Testis (tissue), 2 donors: ENCODE measurements around the gene SASH1.

ENCODE experiments used
- POLR2A ChIP-seq: fragments of 450-650 bp; IDR thresholded peaks from one replicate; pipeline ENCODE4 v1.6.1; 2017; ENCODE audit warnings: antibody characterized with exemption, mild to moderate bottlenecking, moderate library complexity
- TF ChIP-seq, protein P1 (sequence below), 3 experiments: fragments of 450-650 bp in 2 of 3; fragments of 200-600 bp in 1 of 3; sonication (generic) in 1 of 3; IDR thresholded peaks; one replicate each; pipeline ENCODE4 v1.5.1; 2016 to 2019; ENCODE audit warnings: antibody characterized with exemption in 3 of 3, mild to moderate bottlenecking in 2 of 3, moderate library complexity in 1 of 3

DNA sequence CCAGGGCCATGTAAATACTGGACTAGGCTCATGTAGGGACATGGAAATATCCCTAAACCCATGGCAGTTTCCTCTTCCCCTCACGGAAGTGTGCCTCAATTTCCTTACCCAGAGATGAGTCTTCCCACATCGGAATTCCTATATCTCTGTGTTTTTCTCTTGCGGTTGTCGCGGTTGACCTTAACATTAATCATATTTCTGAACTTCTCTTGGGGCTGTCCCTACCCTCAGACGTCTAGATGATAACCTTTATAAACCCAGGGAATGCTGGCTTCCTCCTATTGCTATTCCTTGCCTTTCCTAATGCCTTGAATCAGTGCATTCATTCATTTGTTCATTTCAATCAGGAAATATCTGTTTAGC, 160.1 kb downstream of the SASH1 start:
- TF ChIP-seq, protein P1, sequence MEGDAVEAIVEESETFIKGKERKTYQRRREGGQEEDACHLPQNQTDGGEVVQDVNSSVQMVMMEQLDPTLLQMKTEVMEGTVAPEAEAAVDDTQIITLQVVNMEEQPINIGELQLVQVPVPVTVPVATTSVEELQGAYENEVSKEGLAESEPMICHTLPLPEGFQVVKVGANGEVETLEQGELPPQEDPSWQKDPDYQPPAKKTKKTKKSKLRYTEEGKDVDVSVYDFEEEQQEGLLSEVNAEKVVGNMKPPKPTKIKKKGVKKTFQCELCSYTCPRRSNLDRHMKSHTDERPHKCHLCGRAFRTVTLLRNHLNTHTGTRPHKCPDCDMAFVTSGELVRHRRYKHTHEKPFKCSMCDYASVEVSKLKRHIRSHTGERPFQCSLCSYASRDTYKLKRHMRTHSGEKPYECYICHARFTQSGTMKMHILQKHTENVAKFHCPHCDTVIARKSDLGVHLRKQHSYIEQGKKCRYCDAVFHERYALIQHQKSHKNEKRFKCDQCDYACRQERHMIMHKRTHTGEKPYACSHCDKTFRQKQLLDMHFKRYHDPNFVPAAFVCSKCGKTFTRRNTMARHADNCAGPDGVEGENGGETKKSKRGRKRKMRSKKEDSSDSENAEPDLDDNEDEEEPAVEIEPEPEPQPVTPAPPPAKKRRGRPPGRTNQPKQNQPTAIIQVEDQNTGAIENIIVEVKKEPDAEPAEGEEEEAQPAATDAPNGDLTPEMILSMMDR (IDR thresholded peaks at IDR 0.05) = no peak
- TF ChIP-seq POLR2A = no peak
